MCF 10A (cell line): ENCODE measurements around the gene AP1M1. TPM values are rescaled to one million over a fixed set of nuclear protein-coding genes. Genes with fewer than 3 reads are reported as not detected.

ENCODE experiments used
- BruUV-seq: library from RNA; stranded (reverse); fragments of 400-500 nt; replicated peaks from 2 replicates; lab custom pipeline; 2021; lab: Mats Ljungman, UMichigan
- CTCF ChIA-PET: fragments of 300-600 bp; sonication (Branson Sonifier 250); formaldehyde crosslinking; extraction: SDS; loops from one replicate; lab custom pipeline; 2021; ENCODE audit warnings: antibody characterized with exemption, inconsistent platforms; lab: Yijun Ruan, JAX
- POLR2A ChIA-PET: fragments of 300-600, 350-650 bp; sonication (Branson Sonifier 250); formaldehyde crosslinking; extraction: SDS; loops from one replicate; lab custom pipeline; 2020; ENCODE audit warnings: antibody characterized with exemption, inconsistent platforms; lab: Yijun Ruan, JAX
- DNase-seq: peaks from one replicate; pipeline ENCODE4 v3.0.0-alpha.2; 2018; ENCODE audit not compliant: unreplicated experiment
- H3K27ac Mint-ChIP-seq: one replicate; pipeline ENCODE4 v1.8.0; 2022; ENCODE audit warnings: mild to moderate bottlenecking, low read depth, mixed read lengths; ENCODE audit not compliant: unreplicated experiment
- H3K27me3 Mint-ChIP-seq: one replicate; pipeline ENCODE4 v1.8.0; 2022; ENCODE audit warnings: mixed read lengths; ENCODE audit not compliant: insufficient read depth, unreplicated experiment
- H3K36me3 Mint-ChIP-seq: one replicate; pipeline ENCODE4 v1.8.0; 2022; ENCODE audit warnings: mild to moderate bottlenecking, moderate library complexity, mixed read lengths; ENCODE audit not compliant: insufficient read depth, unreplicated experiment
- H3K4me1 Mint-ChIP-seq: one replicate; pipeline ENCODE4 v1.8.0; 2022; ENCODE audit warnings: mixed read lengths; ENCODE audit not compliant: insufficient read depth, unreplicated experiment
- H3K4me3 Mint-ChIP-seq: one replicate; pipeline ENCODE4 v1.8.0; 2022; ENCODE audit warnings: mild to moderate bottlenecking, moderate library complexity, mixed read lengths; ENCODE audit not compliant: unreplicated experiment
- H3K9me3 Mint-ChIP-seq: one replicate; pipeline ENCODE4 v1.8.0; 2022; ENCODE audit warnings: mixed read lengths; ENCODE audit not compliant: unreplicated experiment
- intact Hi-C: fragments of 100-400 bp; cut with micrococcal nuclease; formaldehyde crosslinking; loops from 2 replicates; pipeline ENCODE4 v1.14.1; 2022
- total RNA-seq: library from RNA; stranded (reverse); gene quantifications from 2 replicates; pipeline ENCODE4 v1.2.3, GENCODE V29; 2022
- TF ChIP-seq, protein P1 (sequence below): fragments of 200-600 bp; IDR thresholded peaks from one replicate; pipeline ENCODE4 v1.8.0; 2022; ENCODE audit warnings: antibody characterized with exemption, mild to moderate bottlenecking; ENCODE audit not compliant: unreplicated experiment

The AP1M1 gene
- total RNA-seq, 1 experiment from 2014 or later = 53.8 TPM

- TF ChIP-seq, protein P1, sequence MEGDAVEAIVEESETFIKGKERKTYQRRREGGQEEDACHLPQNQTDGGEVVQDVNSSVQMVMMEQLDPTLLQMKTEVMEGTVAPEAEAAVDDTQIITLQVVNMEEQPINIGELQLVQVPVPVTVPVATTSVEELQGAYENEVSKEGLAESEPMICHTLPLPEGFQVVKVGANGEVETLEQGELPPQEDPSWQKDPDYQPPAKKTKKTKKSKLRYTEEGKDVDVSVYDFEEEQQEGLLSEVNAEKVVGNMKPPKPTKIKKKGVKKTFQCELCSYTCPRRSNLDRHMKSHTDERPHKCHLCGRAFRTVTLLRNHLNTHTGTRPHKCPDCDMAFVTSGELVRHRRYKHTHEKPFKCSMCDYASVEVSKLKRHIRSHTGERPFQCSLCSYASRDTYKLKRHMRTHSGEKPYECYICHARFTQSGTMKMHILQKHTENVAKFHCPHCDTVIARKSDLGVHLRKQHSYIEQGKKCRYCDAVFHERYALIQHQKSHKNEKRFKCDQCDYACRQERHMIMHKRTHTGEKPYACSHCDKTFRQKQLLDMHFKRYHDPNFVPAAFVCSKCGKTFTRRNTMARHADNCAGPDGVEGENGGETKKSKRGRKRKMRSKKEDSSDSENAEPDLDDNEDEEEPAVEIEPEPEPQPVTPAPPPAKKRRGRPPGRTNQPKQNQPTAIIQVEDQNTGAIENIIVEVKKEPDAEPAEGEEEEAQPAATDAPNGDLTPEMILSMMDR = no peak
- ChIA-PET POLR2A (no interaction called here), CTCF (interaction anchor here (0.6 kb wide), 1 partner anchor 106 kb away, joined by 3 read pairs; no protein-coding TSS in a partner anchor)
- no peak for DNase-seq
- Mint-ChIP-seq H3K4me1 (no peaks in the 10 kb centered on the region), H3K36me3 (peaks cover 47% of the 10 kb centered on the region), H3K27ac (no peak overlapping the region), H3K4me3 (no peak overlapping the region), H3K9me3 (peaks cover 7% of the 10 kb centered on the region), H3K27me3 (no peaks in the 10 kb centered on the region)
- BruUV-seq = no TSS peak
- intact Hi-C loops = no loop called here
These were observed 26.8 kb downstream of the AP1M1 start for GRCh38 chr19:16224293-16225045.

DNA sequence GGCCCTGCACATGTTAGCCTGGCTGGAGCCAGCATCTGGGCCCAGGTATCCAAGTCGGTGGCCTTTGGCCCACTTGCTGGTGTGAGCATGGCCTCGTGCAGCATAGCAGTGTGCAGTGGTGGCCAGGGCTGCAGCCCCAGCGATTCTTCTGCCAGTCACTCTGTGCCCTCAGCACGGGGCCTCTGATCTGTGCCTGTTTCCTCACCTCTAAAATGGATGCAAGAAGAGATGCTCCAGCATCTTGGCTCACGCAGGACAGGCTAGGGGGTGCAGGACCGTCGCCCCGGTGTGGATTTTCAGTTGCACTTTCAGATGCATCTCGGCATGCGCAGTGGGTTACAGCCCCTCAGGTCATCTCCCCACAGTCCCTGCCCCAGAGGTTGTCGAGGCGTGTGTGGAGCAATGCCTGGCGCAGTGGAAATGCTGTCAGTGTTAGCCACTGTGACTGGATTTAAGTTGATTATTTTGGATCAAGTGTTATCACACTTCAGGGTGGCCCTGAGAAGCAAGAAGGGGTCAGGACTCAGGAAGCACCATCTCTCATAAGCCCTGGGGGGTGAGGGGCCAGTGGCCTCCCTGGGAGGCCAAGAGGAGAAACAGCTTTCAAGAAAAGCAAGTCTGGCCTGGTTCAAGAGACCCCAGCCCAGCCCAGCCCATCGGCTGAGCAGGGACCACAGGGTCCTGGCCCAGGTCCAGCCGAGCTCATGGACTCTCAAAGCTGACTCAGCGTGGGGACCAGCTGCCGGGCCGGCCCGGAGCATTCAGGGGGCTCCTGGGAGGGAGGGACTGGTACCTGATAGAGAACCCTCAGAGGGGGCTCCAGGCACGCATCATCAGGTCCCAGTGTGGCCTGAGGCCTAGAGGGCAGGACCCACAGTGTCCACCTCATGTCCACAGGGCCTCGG, 27.8 kb downstream of the AP1M1 start:
- peaks cover 48% of the 10 kb centered on the region for H3K36me3 Mint-ChIP-seq

GRCh38 chr19:16226184-16226591, 28.5 kb downstream of the AP1M1 start:
- Mint-ChIP-seq H3K27ac (no peak overlapping the region), H3K36me3 (peaks cover 45% of the 10 kb centered on the region), H3K4me1 (no peaks in the 10 kb centered on the region), H3K4me3 (no peak overlapping the region), H3K9me3 (no peaks in the 10 kb centered on the region), H3K27me3 (no peaks in the 10 kb centered on the region)
- DNase-seq = no peak
- no TSS peak for BruUV-seq
- TF ChIP-seq, protein P1 = no peak
- POLR2A ChIA-PET = no interaction called here
- intact Hi-C loops = no loop called here
- CTCF ChIA-PET = interaction anchor here (0.7 to 0.9 kb wide), 3 partner anchors 21 to 178 kb away, joined by 3 read pairs; no protein-coding TSS in a partner anchor

More for the DNA sequence above, 27.8 kb downstream of the AP1M1 start:
- H3K27ac Mint-ChIP-seq = no peak overlapping the region
- POLR2A ChIA-PET = no interaction called here
- no peak for DNase-seq
- H3K4me1 Mint-ChIP-seq = no peaks in the 10 kb centered on the region
- H3K9me3 Mint-ChIP-seq = peaks cover 6% of the 10 kb centered on the region
- BruUV-seq = no TSS peak
- CTCF ChIA-PET = interaction anchor here (0.6 to 0.7 kb wide), 2 partner anchors 105 to 179 kb away, joined by 3 read pairs; no protein-coding TSS in a partner anchor
- H3K27me3 Mint-ChIP-seq = no peaks in the 10 kb centered on the region
- TF ChIP-seq, protein P1 = no peak
- H3K4me3 Mint-ChIP-seq = no peak overlapping the region
- intact Hi-C loops = no loop called here
